HepG2 (cell line): Measurements from ENCODE around the gene ZBTB8OS. TPM values are rescaled to one million over a fixed set of nuclear protein-coding genes. Genes with fewer than 3 reads are reported as not detected.

Experiments
- ATAC-seq: fragments of 200-7000 bp; cut with Tn5 transposase; 3 replicates; pipeline ENCODE4 v1.9.1; 2020; ENCODE audit warnings: mild to moderate bottlenecking, moderate library complexity
- BruUV-seq: library from RNA; stranded (reverse); fragments of 400-500 nt; replicated peaks from 2 replicates; lab custom pipeline; 2021; lab: Mats Ljungman, UMichigan
- CTCF ChIA-PET: fragments of 300-600 bp; formaldehyde crosslinking; extraction: SDS; loops from one replicate; lab custom pipeline; 2021; ENCODE audit warnings: low total read pairs, inconsistent platforms, low intra/inter-chr PET ratio; lab: Yijun Ruan, JAX
- POLR2A ChIA-PET: fragments of 350-600 bp; sonication (Branson Sonifier 250); formaldehyde crosslinking; loops from one replicate; lab custom pipeline; 2020; ENCODE audit warnings: antibody characterized with exemption, inconsistent platforms; lab: Yijun Ruan, JAX
- DNase-seq: peaks from one replicate; pipeline ENCODE4 v3.0.0-alpha.2; 2015; ENCODE audit warnings: low spot score
- FAIRE-seq: peaks from 3 replicates; lab custom pipeline; 2011; peaks lifted over from hg19 to GRCh38; lab: Jason Lieb, UNC
- H2AFZ ChIP-seq: one replicate; pipeline ENCODE4 v1.6.1; 2011; ENCODE audit warnings: low read length, inconsistent platforms
- H3K27ac ChIP-seq: fragments of 300-600 bp; 3 replicates; pipeline ENCODE4 v1.8.0; 2011; ENCODE audit warnings: mixed run types, mild to moderate bottlenecking, mixed read lengths, low read length, inconsistent platforms; ENCODE audit not compliant: insufficient read depth; ENCODE audit errors: extremely low read length
- H3K27me3 ChIP-seq, 2 experiments: fragments of 200-600 bp in 1 of 2; 2 replicates in 1 of 2; 3 replicates in 1 of 2; pipeline versions ENCODE4 v1.6.0 to v1.8.0; 2011; ENCODE audit warnings: low read length in 2 of 2, mild to moderate bottlenecking in 2 of 2, moderate library complexity in 2 of 2, inconsistent platforms in 1 of 2; ENCODE audit not compliant: insufficient read depth in 2 of 2, control insufficient read depth in 1 of 2
- H3K36me3 ChIP-seq, 2 experiments: fragments of 200-600 bp in 1 of 2; replicated peaks in 1 of 2; 2 replicates in 1 of 2; 3 replicates in 1 of 2; pipeline versions ENCODE4 v1.5.1 to v1.8.0; 2011; ENCODE audit warnings: low read length in 2 of 2, inconsistent platforms in 1 of 2; ENCODE audit not compliant: insufficient read depth in 2 of 2, control insufficient read depth in 1 of 2
- H3K4me1 ChIP-seq: 2 replicates; pipeline ENCODE4 v1.5.1; 2012; ENCODE audit warnings: low read length, inconsistent platforms; ENCODE audit not compliant: insufficient read depth
- H3K4me2 ChIP-seq: 2 replicates; pipeline ENCODE4 v1.6.0; 2011; ENCODE audit warnings: low read depth, low read length, inconsistent platforms
- H3K4me3 ChIP-seq, 3 experiments: fragments of 200-600 bp in 1 of 3; sonication (generic), shearing (Covaris generic) in 1 of 3; replicated peaks in 1 of 3; 2 replicates each; pipeline ENCODE4 v1.5.1; 2011 to 2016; ENCODE audit warnings: low read length in 3 of 3, inconsistent platforms in 2 of 3, low read depth in 2 of 3, mild to moderate bottlenecking in 2 of 3, control low read depth in 1 of 3, mixed read lengths in 1 of 3; ENCODE audit not compliant: insufficient read depth in 1 of 3
- H3K79me2 ChIP-seq: one replicate; pipeline ENCODE4 v1.6.1; 2011; ENCODE audit warnings: low read length, inconsistent platforms; ENCODE audit not compliant: insufficient read depth
- H3K9ac ChIP-seq: 2 replicates; pipeline ENCODE4 v1.6.0; 2011; ENCODE audit warnings: mild to moderate bottlenecking, low read depth, low read length, inconsistent platforms; ENCODE audit not compliant: insufficient read depth
- H3K9me3 ChIP-seq: 2 replicates; pipeline ENCODE4 v1.5.1; 2012; ENCODE audit warnings: mild to moderate bottlenecking, low read length
- H4K20me1 ChIP-seq: 2 replicates; pipeline ENCODE4 v1.6.0; 2011; ENCODE audit warnings: inconsistent platforms, mild to moderate bottlenecking, low read length, moderate library complexity; ENCODE audit not compliant: insufficient read depth
- HDAC1 ChIP-seq: sonication (generic); formaldehyde crosslinking; IDR thresholded peaks from 2 replicates; pipeline ENCODE4 v1.5.1; 2020; ENCODE audit warnings: mild to moderate bottlenecking, missing genetic modification reagents
- HES4 ChIP-seq: sonication (generic); formaldehyde crosslinking; IDR thresholded peaks from 2 replicates; pipeline ENCODE4 v1.9.0; 2021; ENCODE audit warnings: mild to moderate bottlenecking, missing genetic modification reagents, borderline replicate concordance
- HNF4A ChIP-seq: sonication (generic); formaldehyde crosslinking; IDR thresholded peaks from 2 replicates; pipeline ENCODE4 v1.4.0; 2020; ENCODE audit warnings: missing genetic modification reagents
- RXRA ChIP-seq: sonication (generic); formaldehyde crosslinking; IDR thresholded peaks from 2 replicates; pipeline ENCODE4 v1.5.1; 2020; ENCODE audit warnings: missing genetic modification reagents
- SP4 ChIP-seq: sonication (generic); formaldehyde crosslinking; IDR thresholded peaks from 2 replicates; pipeline ENCODE4 v1.8.1; 2023; ENCODE audit warnings: mild to moderate bottlenecking, missing genetic modification reagents
- SYNCRIP ChIP-seq: fragments of 200-400 bp; formaldehyde crosslinking; IDR thresholded peaks from 2 replicates; pipeline ENCODE4 v1.6.1; 2018; ENCODE audit warnings: mild to moderate bottlenecking, low read depth, low read length; ENCODE audit not compliant: insufficient read depth
- TRIM24 ChIP-seq: sonication (generic); formaldehyde crosslinking; IDR thresholded peaks from 2 replicates; pipeline ENCODE4 v1.8.0; 2022; ENCODE audit warnings: mild to moderate bottlenecking, missing genetic modification reagents
- ZFY ChIP-seq: sonication (generic); formaldehyde crosslinking; IDR thresholded peaks from 2 replicates; pipeline ENCODE4 v1.4.0; 2020; ENCODE audit warnings: missing genetic modification reagents
- ZNF3 ChIP-seq: IDR thresholded peaks from 2 replicates; pipeline ENCODE4 v1.7.0; 2017; ENCODE audit warnings: inconsistent platforms
- ZNF350 ChIP-seq: sonication (generic); formaldehyde crosslinking; IDR thresholded peaks from 2 replicates; pipeline ENCODE4 v1.4.0; 2020; ENCODE audit warnings: mild to moderate bottlenecking, low read depth, missing genetic modification reagents, borderline replicate concordance
- ZNF589 ChIP-seq: sonication (generic); formaldehyde crosslinking; conservative IDR thresholded peaks from 2 replicates; pipeline ENCODE4 v1.8.0; 2022; ENCODE audit warnings: mild to moderate bottlenecking, moderate library complexity, missing genetic modification reagents
- ZNF629 ChIP-seq: sonication (generic); formaldehyde crosslinking; conservative IDR thresholded peaks from 2 replicates; pipeline ENCODE4 v1.5.0; 2020; ENCODE audit warnings: missing genetic modification reagents
- ZNF670 ChIP-seq: sonication (generic); formaldehyde crosslinking; IDR thresholded peaks from 2 replicates; pipeline ENCODE4 v1.8.0; 2022; ENCODE audit warnings: mild to moderate bottlenecking, missing genetic modification reagents, borderline replicate concordance
- ZNF777 ChIP-seq: sonication (generic); formaldehyde crosslinking; IDR thresholded peaks from 2 replicates; pipeline ENCODE4 v1.4.0; 2020; ENCODE audit warnings: missing genetic modification reagents
- ZNF883 ChIP-seq: sonication (generic); formaldehyde crosslinking; IDR thresholded peaks from 2 replicates; pipeline ENCODE4 v1.5.1; 2020; ENCODE audit warnings: mild to moderate bottlenecking, missing genetic modification reagents; ENCODE audit errors: not compliant biosample characterization
- WGBS: methylation state at CpG from one replicate; pipeline ENCODE4 v1.1.6; 2017; ENCODE audit warnings: low lambda C conversion rate; 5-methylcytosine and 5-hydroxymethylcytosine counted together
- in situ Hi-C: cut with HindIII; loops from 2 replicates; pipeline ENCODE4 v1.10.0; 2017; ENCODE audit warnings: low pct_unique_long_range_greater_than_20kb; ENCODE audit not compliant: extremely low pct_ligation_motif_present
- intact Hi-C: fragments of 100-400 bp; cut with micrococcal nuclease; formaldehyde crosslinking; loops from one replicate; pipeline ENCODE4 v1.10.0; 2022; ENCODE audit not compliant: unreplicated experiment
- polyA plus RNA-seq, 8 experiments: library from polyadenylated mRNA; depleted of rRNA in 3 of 8; stranded (reverse) in 7 of 8; unstranded in 1 of 8; fragments of >200 nt; fragmentation: Illumina TruSeq in 4 of 8; extraction: Trizol in 4 of 8; gene quantifications; 2 replicates each; pipeline versions ENCODE4 v1.2.1 to v1.2.3, GENCODE V29; 2011 to 2016; ENCODE audit warnings: low read depth in 4 of 8, missing spikeins in 1 of 8, mixed read lengths in 1 of 8; ENCODE audit not compliant: insufficient read depth in 1 of 8
- total RNA-seq, 5 experiments: library from RNA; depleted of rRNA; stranded (reverse); fragments of >200 nt; fragmentation: Illumina TruSeq; extraction: Trizol; gene quantifications; 2 replicates each; pipeline ENCODE4 v1.2.3, GENCODE V29; 2016; ENCODE audit warnings: low read depth in 1 of 5
- TF ChIP-seq, protein P1 (sequence below), 2 experiments: fragments of 450-650 bp in 1 of 2; sonication (generic) in 1 of 2; formaldehyde crosslinking; IDR thresholded peaks; 2 replicates each; pipeline versions ENCODE4 v1.5.0 to v1.8.0; 2020 to 2022; ENCODE audit warnings: mild to moderate bottlenecking in 1 of 2, missing genetic modification reagents in 1 of 2
- TF ChIP-seq, protein P2 (sequence below): sonication (generic); formaldehyde crosslinking; IDR thresholded peaks from 2 replicates; pipeline ENCODE4 v1.4.0; 2020; ENCODE audit warnings: low read depth, mild to moderate bottlenecking, missing genetic modification reagents
- TF ChIP-seq, protein P3 (sequence below): IDR thresholded peaks from 2 replicates; pipeline ENCODE4 v1.6.1; 2016
- TF ChIP-seq, protein P4 (sequence below): sonication (generic); formaldehyde crosslinking; IDR thresholded peaks from 2 replicates; pipeline ENCODE4 v1.5.0; 2020; ENCODE audit warnings: mild to moderate bottlenecking, missing genetic modification reagents

Gene ZBTB8OS
- total and polyA plus RNA-seq, 2 of the 13 experiments (the other 11 are each of a cell fraction or from before 2014, with no cell fraction given): 57.7 to 84.8 TPM

DNA sequence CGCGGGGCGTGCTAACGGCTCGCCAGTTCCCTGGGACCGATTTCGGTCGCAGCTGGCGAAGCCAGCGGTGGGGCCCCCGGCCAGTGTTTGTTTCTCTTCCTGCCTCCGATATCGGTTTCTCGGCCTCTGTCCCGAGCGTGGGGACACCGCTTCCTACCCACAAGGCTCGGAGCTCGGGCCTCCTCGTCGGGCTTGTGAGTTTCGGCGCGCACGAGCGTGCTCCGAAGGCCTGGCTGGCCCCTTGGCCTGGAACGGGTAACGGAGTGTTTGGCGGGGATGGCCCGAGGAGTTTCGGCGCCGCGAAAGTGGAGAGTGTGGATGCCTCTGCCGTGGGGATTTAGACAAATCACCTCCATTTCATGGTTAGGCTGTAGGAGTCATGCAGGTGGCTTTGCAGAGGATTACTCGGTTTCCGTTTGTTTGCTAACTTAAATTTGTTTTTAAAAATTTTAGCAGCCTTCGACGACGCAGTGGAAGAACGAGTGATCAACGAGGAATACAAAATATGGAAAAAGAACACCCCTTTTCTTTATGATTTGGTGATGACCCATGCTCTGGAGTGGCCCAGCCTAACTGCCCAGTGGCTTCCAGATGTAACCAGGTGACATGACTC, 1.2 kb upstream of the ZBTB8OS start:
- FAIRE-seq: no peak
- no TSS peak for BruUV-seq
- ChIA-PET CTCF (no interaction called here), POLR2A (interaction anchor here (0.8 to 2.9 kb wide), 21 partner anchors 9 to 476 kb away, joined by 3 to 31 read pairs (median 4); partner anchors contain the start of genes BSDC1, S100PBP, SYNC and YARS1)
- 2% methylated on average over 15 of the region's 43 CpGs for WGBS
- Histone ChIP-seq H3K36me3 (peaks cover 7 to 35% of the 10 kb centered on the region in 2 experiments), H3K27me3 (no peaks in the 10 kb centered on the region; a peak in 1 of 5 replicates), H3K4me2 (peak overlapping the region; percentile 88), H3K4me1 (peaks cover 61% of the 10 kb centered on the region), H3K27ac (peak overlapping the region; percentile 100), H3K9ac (peak overlapping the region; percentile 99), H3K4me3 (peak overlapping the region; percentile 61 to 91 (median 73)), H4K20me1 (peaks cover 14% of the 10 kb centered on the region), H2AFZ (no peak overlapping the region), H3K79me2 (peaks cover 75% of the 10 kb centered on the region), H3K9me3 (no peaks in the 10 kb centered on the region)
- ATAC-seq: peak; percentile 16
- in situ Hi-C loops: no loop called here
- intact Hi-C loops: loop anchor here (2.0 kb wide), 1 partner anchor 43 kb away; no protein-coding TSS in a partner anchor
- DNase-seq: no peak
- TF ChIP-seq SP4 (no peak), ZNF629 (CRISPR knock-in tag) (no peak), TRIM24 (no peak), ZNF350 (peak; percentile 18; the same call in 1 of the 2 replicates), HDAC1 (peak; percentile 4; the same call in 1 of the 2 replicates), ZNF589 (peak; percentile 63; the same call in 1 of the 2 replicates), ZFY (CRISPR knock-in tag) (peak; percentile 82), SYNCRIP (no peak), HNF4A (CRISPR knock-in tag) (0 out of 2 replicates have a peak, but pooled peaks have one; percentile 0), RXRA (CRISPR knock-in tag) (no peak), ZNF3 (CRISPR knock-in tag) (0 out of 2 replicates have a peak, but pooled peaks have one; percentile 27), ZNF883 (CRISPR knock-in tag) (peak; percentile 9), ZNF670 (CRISPR knock-in tag) (peak; percentile 44; the same call in 1 of the 2 replicates), ZNF777 (no peak), HES4 (CRISPR knock-in tag) (peak; percentile 2; the same call in 1 of the 2 replicates)
- TF ChIP-seq, protein P1, sequence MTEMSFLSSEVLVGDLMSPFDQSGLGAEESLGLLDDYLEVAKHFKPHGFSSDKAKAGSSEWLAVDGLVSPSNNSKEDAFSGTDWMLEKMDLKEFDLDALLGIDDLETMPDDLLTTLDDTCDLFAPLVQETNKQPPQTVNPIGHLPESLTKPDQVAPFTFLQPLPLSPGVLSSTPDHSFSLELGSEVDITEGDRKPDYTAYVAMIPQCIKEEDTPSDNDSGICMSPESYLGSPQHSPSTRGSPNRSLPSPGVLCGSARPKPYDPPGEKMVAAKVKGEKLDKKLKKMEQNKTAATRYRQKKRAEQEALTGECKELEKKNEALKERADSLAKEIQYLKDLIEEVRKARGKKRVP (CRISPR knock-in tag; IDR thresholded peaks at IDR 0.05): 0 out of 4 replicates have a peak, but pooled peaks of 1 of the 2 experiments have one; percentile 26
- TF ChIP-seq, protein P2, sequence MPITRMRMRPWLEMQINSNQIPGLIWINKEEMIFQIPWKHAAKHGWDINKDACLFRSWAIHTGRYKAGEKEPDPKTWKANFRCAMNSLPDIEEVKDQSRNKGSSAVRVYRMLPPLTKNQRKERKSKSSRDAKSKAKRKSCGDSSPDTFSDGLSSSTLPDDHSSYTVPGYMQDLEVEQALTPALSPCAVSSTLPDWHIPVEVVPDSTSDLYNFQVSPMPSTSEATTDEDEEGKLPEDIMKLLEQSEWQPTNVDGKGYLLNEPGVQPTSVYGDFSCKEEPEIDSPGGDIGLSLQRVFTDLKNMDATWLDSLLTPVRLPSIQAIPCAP (CRISPR knock-in tag): 0 out of 2 replicates have a peak, but pooled peaks have one; percentile 39
- TF ChIP-seq, protein P3, sequence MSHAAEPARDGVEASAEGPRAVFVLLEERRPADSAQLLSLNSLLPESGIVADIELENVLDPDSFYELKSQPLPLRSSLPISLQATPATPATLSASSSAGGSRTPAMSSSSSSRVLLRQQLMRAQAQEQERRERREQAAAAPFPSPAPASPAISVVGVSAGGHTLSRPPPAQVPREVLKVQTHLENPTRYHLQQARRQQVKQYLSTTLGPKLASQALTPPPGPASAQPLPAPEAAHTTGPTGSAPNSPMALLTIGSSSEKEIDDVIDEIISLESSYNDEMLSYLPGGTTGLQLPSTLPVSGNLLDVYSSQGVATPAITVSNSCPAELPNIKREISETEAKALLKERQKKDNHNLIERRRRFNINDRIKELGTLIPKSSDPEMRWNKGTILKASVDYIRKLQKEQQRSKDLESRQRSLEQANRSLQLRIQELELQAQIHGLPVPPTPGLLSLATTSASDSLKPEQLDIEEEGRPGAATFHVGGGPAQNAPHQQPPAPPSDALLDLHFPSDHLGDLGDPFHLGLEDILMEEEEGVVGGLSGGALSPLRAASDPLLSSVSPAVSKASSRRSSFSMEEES (CRISPR knock-in tag): no peak
- TF ChIP-seq, protein P4, sequence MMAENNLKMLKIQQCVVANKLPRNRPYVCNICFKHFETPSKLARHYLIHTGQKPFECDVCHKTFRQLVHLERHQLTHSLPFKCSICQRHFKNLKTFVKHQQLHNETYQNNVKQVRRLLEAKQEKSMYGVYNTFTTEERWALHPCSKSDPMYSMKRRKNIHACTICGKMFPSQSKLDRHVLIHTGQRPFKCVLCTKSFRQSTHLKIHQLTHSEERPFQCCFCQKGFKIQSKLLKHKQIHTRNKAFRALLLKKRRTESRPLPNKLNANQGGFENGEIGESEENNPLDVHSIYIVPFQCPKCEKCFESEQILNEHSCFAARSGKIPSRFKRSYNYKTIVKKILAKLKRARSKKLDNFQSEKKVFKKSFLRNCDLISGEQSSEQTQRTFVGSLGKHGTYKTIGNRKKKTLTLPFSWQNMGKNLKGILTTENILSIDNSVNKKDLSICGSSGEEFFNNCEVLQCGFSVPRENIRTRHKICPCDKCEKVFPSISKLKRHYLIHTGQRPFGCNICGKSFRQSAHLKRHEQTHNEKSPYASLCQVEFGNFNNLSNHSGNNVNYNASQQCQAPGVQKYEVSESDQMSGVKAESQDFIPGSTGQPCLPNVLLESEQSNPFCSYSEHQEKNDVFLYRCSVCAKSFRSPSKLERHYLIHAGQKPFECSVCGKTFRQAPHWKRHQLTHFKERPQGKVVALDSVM (CRISPR knock-in tag): peak; percentile 9; the same call in 1 of the 2 replicates
